Measurements from ENCODE around the gene CMPK1.

CMPK1 gene

DNA sequence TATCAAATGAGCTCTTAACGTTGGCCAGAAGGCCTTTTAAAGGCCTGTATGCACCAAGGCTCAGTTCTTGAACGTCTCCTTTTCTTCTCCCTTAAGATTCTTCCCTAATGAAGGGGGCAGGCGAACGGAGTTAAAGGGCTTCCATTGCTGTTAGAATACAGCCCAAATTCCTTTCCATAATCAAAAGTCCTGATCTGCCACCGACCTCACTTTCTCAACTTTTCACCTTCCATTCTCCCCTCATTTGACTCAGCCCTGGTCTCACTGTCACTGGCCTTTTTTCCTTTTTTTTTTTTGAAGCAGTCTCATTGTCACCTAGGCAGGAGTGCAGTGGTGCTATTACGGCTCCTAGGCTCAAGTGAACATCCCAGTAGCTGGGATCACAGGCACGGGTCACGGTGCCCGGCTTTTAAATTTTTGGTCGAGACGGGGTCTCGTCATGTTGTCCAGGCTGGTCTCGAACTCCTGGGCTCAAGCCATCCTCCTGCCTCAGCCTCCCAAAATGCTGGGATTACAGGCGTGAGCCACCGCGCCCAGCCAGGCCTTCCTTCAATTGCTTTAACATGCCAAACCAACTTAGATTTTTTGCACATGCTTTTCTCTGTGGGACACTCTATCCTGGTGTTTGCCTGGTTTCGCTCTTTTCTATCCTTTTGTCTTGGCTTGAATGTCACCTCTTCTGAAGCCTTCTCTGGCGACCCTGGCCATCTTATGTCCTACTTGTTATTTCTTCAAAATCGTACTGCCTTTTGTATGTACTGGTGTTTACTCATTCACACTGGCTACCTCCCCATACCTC lies 612 bp upstream of the CMPK1 start:
- Histone ChIP-seq H3K36me3 (ENCODE audit: insufficient read depth, low read length) (no peaks in the 10 kb centered on the region), H3K9me3 (ENCODE audit: insufficient read depth, low read depth, low read length) (no peaks in the 10 kb centered on the region), H3F3A (ENCODE audit: low read depth) (0 out of 2 replicates have a peak, but pooled peaks cover 4% of the 10 kb centered on the region), H3K9me2 (replicated peaks; ENCODE audit: low read depth, low read length) (no peaks in the 10 kb centered on the region), H3K9ac (ENCODE audit: low read depth, low read length, poor library complexity, severe bottlenecking) (peak overlapping the region; percentile 93), H3K4me1 (ENCODE audit: insufficient read depth, low read length, poor library complexity, severe bottlenecking) (peaks cover 30% of the 10 kb centered on the region), H4K20me1 (ENCODE audit: insufficient read depth, low read length, poor library complexity, severe bottlenecking) (peaks cover 18% of the 10 kb centered on the region), H2AFZ (ENCODE audit: low read length) (peak overlapping the region; percentile 89), H3K4me3 (ENCODE audit: low read length, poor library complexity, severe bottlenecking) (peak overlapping the region; percentile 79), H3K27me3 (ENCODE audit: insufficient read depth, low read length, poor library complexity, severe bottlenecking) (no peaks in the 10 kb centered on the region), H3K79me2 (ENCODE audit: insufficient read depth, low read length) (peaks cover 46% of the 10 kb centered on the region), H3K4me2 (ENCODE audit: low read depth, low read length, poor library complexity, severe bottlenecking) (peak overlapping the region; percentile 77)
- TF ChIP-seq EZH2phosphoT487 (IDR thresholded peaks at IDR 0.05; ENCODE audit: borderline replicate concordance), result no peak
- no peak for TF ChIP-seq CTCF (conservative IDR thresholded peaks at IDR 0.05; ENCODE audit: low read length)

GRCh38 chr1:47333922-47334764 lies 553 bp downstream of the CMPK1 start:
- H3K9me2 ChIP-seq (replicated peaks; ENCODE audit: low read depth, low read length), result no peaks in the 10 kb centered on the region
- peak overlapping the region; percentile 99 for H2AFZ ChIP-seq (ENCODE audit: low read length)
- peak overlapping the region; percentile 85 for H3K4me2 ChIP-seq (ENCODE audit: low read depth, low read length, poor library complexity, severe bottlenecking)
- H3F3A ChIP-seq (ENCODE audit: low read depth), result 0 out of 2 replicates have a peak, but pooled peaks cover 4% of the 10 kb centered on the region
- H3K4me3 ChIP-seq (ENCODE audit: low read length, poor library complexity, severe bottlenecking), result peak overlapping the region; percentile 79
- no peaks in the 10 kb centered on the region for H3K27me3 ChIP-seq (ENCODE audit: insufficient read depth, low read length, poor library complexity, severe bottlenecking)
- H3K79me2 ChIP-seq (ENCODE audit: insufficient read depth, low read length), result peaks cover 58% of the 10 kb centered on the region
- H3K4me1 ChIP-seq (ENCODE audit: insufficient read depth, low read length, poor library complexity, severe bottlenecking), result peaks cover 37% of the 10 kb centered on the region
- peaks cover 21% of the 10 kb centered on the region for H4K20me1 ChIP-seq (ENCODE audit: insufficient read depth, low read length, poor library complexity, severe bottlenecking)
- no peaks in the 10 kb centered on the region for H3K9me3 ChIP-seq (ENCODE audit: insufficient read depth, low read depth, low read length)
- no peaks in the 10 kb centered on the region for H3K36me3 ChIP-seq (ENCODE audit: insufficient read depth, low read length)
- peak overlapping the region; percentile 93 for H3K9ac ChIP-seq (ENCODE audit: low read depth, low read length, poor library complexity, severe bottlenecking)
- TF ChIP-seq EZH2phosphoT487 (IDR thresholded peaks at IDR 0.05; ENCODE audit: borderline replicate concordance), result no peak
- peak; percentile 40 for TF ChIP-seq CTCF (conservative IDR thresholded peaks at IDR 0.05; ENCODE audit: low read length)

DNA sequence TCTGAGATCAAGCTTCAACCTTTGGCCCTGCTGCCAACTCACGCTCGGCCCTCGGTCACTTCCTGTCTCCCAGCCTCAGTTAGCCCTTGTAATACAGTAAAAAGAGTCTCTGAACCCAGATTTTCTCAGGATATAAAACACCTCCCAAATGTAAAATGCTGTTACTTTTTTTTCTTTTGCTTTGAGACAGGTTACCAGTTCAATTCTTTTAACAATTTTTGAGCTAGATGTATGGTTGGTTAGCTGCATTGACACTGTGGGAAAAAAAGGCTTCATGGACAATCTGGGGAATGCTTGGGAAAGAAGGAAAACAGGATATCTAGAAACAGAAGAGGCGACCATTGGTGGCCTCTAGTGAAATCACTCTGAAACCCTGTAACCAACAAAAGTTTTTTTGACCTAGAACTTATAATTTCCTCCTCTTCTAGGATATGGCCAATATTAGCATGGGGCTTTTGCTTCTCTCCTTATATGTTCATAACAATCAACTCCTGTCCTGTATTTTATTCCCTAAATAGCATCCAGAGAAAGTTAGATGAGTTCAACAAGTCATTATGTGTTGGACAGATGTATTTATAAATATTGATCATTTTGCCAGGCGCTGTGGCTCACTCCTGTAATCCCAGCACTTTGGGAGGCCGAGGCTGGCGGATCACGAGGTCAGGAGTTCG lies 1.3 kb downstream of the CMPK1 start:
- Histone ChIP-seq H3K4me2 (ENCODE audit: low read depth, low read length, poor library complexity, severe bottlenecking) (peak overlapping the region; percentile 85), H3F3A (ENCODE audit: low read depth) (0 out of 2 replicates have a peak, but pooled peaks cover 4% of the 10 kb centered on the region), H3K4me1 (ENCODE audit: insufficient read depth, low read length, poor library complexity, severe bottlenecking) (peaks cover 38% of the 10 kb centered on the region), H3K9me3 (ENCODE audit: insufficient read depth, low read depth, low read length) (no peaks in the 10 kb centered on the region), H3K79me2 (ENCODE audit: insufficient read depth, low read length) (peaks cover 65% of the 10 kb centered on the region), H3K27me3 (ENCODE audit: insufficient read depth, low read length, poor library complexity, severe bottlenecking) (no peaks in the 10 kb centered on the region), H3K9ac (ENCODE audit: low read depth, low read length, poor library complexity, severe bottlenecking) (peak overlapping the region; percentile 93), H3K4me3 (ENCODE audit: low read length, poor library complexity, severe bottlenecking) (peak overlapping the region; percentile 79), H2AFZ (ENCODE audit: low read length) (peak overlapping the region; percentile 90), H4K20me1 (ENCODE audit: insufficient read depth, low read length, poor library complexity, severe bottlenecking) (peaks cover 21% of the 10 kb centered on the region), H3K36me3 (ENCODE audit: insufficient read depth, low read length) (no peaks in the 10 kb centered on the region), H3K9me2 (replicated peaks; ENCODE audit: low read depth, low read length) (no peaks in the 10 kb centered on the region)
- no peak for TF ChIP-seq EZH2phosphoT487 (IDR thresholded peaks at IDR 0.05; ENCODE audit: borderline replicate concordance)
- TF ChIP-seq CTCF (conservative IDR thresholded peaks at IDR 0.05; ENCODE audit: low read length), result no peak

All from Loucy (cell line).